Esophagus muscularis mucosa (tissue), 4 donors: ENCODE measurements around the gene IGF2R. TPM values are rescaled to one million over a fixed set of nuclear protein-coding genes. Genes with fewer than 3 reads are reported as not detected.
A peak's percentile ranks its signal among the peaks of the same experiment; 100 is the strongest.

ENCODE experiments used
- DNase-seq: peaks from one replicate; pipeline ENCODE4 v3.0.0-alpha.2; 2017; ENCODE audit errors: extremely low spot score
- H3K27ac ChIP-seq, 4 donors: fragments of 200-600 bp; sonication (generic); replicated peaks in 1 of 4; 1 replicate in 3 of 4; 2 replicates in 1 of 4; pipeline ENCODE4 v1.5.1; 2016 to 2019; ENCODE audit warnings: mild to moderate bottlenecking in 1 of 4
- H3K27me3 ChIP-seq, 4 donors: fragments of 200-600 bp; sonication (generic); one replicate each; pipeline versions ENCODE4 v1.5.1 to v1.6.0; 2016 to 2019
- H3K36me3 ChIP-seq, 4 donors: fragments of 200-600 bp; sonication (generic); one replicate each; pipeline ENCODE4 v1.5.1; 2016 to 2019
- H3K4me1 ChIP-seq, 4 donors: fragments of 200-600 bp; sonication (generic); one replicate each; pipeline ENCODE4 v1.5.1; 2016 to 2019
- H3K4me3 ChIP-seq, 4 donors: fragments of 200-600 bp; sonication (generic); 1 replicate in 2 of 4; 2 replicates in 2 of 4; pipeline ENCODE4 v1.5.1; 2016 to 2019; ENCODE audit warnings: mild to moderate bottlenecking in 4 of 4, moderate library complexity in 1 of 4
- H3K9me3 ChIP-seq, 4 donors: fragments of 200-600 bp; sonication (generic); 1 replicate in 3 of 4; 2 replicates in 1 of 4; pipeline ENCODE4 v1.5.1; 2016 to 2019
- EP300 ChIP-seq: sonication (generic); formaldehyde crosslinking; IDR thresholded peaks from one replicate; pipeline ENCODE4 v1.6.1; 2017; ENCODE audit warnings: antibody characterized with exemption
- POLR2A ChIP-seq: fragments of 450-650 bp; IDR thresholded peaks from one replicate; pipeline ENCODE4 v1.6.1; 2017; ENCODE audit warnings: antibody characterized with exemption, moderate library complexity, mild to moderate bottlenecking, low read depth
- POLR2AphosphoS5 ChIP-seq, 2 donors: sonication (generic); formaldehyde crosslinking; IDR thresholded peaks; one replicate each; pipeline ENCODE4 v1.6.1; 2017; ENCODE audit warnings: antibody characterized with exemption in 2 of 2
- WGBS: methylation state at CpG from one replicate; pipeline ENCODE4 v1.1.5; 2018; 5-methylcytosine and 5-hydroxymethylcytosine counted together
- intact Hi-C: fragments of 100-400 bp; cut with DNase I; formaldehyde crosslinking; loops from one replicate; pipeline ENCODE4 v1.15.1; 2023
- total RNA-seq, 4 donors: library from RNA; depleted of rRNA; stranded (reverse); fragments of >200 nt; gene quantifications; one replicate each; pipeline versions ENCODE4 v1.1.0 to v1.2.1, GENCODE V29; 2016
- TF ChIP-seq, protein P1 (sequence below), 3 experiments: fragments of 200-600 bp in 2 of 3; fragments of 450-650 bp in 1 of 3; sonication (generic) in 2 of 3; IDR thresholded peaks; one replicate each; pipeline ENCODE4 v1.5.1; 2017 to 2019; ENCODE audit warnings: antibody characterized with exemption in 3 of 3, mild to moderate bottlenecking in 2 of 3, moderate library complexity in 1 of 3

IGF2R gene
- total RNA-seq, 4 donors from 2014 or later: 43.6 to 75.3 (median 58.4) TPM

DNA sequence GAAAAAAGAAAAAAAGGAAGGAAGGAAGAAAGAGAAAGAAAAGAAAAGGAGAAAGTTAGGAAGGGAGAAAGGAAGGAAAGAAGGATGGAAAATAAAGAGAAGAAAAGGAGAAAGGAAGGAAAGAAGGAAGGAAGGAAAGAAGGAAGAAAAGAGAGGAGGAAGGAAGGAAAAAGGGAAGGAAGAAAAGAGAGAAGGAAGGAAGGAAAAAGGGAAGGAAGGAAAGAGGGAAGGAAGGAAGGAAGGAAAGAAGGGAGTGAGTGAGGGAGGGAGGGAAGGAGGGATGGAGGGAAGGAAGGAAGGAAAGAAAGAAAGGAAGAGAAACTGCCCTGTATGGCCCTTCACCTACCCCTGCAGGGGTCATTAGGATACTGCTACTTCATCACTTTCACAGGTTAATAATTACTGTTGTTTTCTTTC, 12.9 kb upstream of the IGF2R start:
- intact Hi-C loops: no loop called here
- no peaks in the 10 kb centered on the region for H3K9me3 ChIP-seq
- no peak for DNase-seq
- H3K27ac ChIP-seq: no peak overlapping the region
- peaks cover 9 to 21% (median 18%) of the 10 kb centered on the region in 4 donors for H3K4me1 ChIP-seq
- no peak overlapping the region for H3K4me3 ChIP-seq
- H3K36me3 ChIP-seq: no peaks in the 10 kb centered on the region
- H3K27me3 ChIP-seq: peaks cover 0 to 17% (median 0%) of the 10 kb centered on the region in 4 donors
- TF ChIP-seq POLR2AphosphoS5 (IDR thresholded peaks at IDR 0.05): no peak
- TF ChIP-seq POLR2A: no peak
- TF ChIP-seq, protein P1, sequence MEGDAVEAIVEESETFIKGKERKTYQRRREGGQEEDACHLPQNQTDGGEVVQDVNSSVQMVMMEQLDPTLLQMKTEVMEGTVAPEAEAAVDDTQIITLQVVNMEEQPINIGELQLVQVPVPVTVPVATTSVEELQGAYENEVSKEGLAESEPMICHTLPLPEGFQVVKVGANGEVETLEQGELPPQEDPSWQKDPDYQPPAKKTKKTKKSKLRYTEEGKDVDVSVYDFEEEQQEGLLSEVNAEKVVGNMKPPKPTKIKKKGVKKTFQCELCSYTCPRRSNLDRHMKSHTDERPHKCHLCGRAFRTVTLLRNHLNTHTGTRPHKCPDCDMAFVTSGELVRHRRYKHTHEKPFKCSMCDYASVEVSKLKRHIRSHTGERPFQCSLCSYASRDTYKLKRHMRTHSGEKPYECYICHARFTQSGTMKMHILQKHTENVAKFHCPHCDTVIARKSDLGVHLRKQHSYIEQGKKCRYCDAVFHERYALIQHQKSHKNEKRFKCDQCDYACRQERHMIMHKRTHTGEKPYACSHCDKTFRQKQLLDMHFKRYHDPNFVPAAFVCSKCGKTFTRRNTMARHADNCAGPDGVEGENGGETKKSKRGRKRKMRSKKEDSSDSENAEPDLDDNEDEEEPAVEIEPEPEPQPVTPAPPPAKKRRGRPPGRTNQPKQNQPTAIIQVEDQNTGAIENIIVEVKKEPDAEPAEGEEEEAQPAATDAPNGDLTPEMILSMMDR (IDR thresholded peaks at IDR 0.05): no peak

DNA sequence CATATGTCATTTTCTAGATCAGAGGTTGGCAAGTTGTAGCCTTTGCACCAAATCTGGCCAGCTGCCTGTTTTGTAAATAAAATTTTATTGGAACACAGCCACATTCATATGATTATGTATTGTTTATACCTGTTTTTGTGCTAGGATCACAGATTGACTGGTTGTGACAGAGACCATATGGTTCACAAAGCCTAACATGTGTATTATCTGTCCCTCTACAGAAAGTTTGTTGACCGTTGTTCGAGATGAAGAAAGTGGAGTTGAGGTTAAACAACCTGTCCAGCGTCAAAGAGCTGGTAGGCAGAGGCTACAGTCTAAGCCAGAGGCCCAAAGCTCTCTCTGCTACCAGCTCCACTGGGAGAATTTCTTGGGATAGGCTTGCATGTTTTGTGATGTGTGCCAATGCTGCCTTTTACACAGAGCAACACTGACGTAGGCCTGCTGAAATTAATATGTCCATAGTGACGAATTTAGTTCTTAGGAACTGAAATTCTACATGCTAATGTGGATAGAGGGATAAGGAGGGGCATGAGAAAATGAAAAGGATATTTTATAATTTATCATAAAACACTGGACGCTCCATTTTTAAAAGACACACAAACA, 11.7 kb upstream of the IGF2R start:
- no peak overlapping the region for H3K4me3 ChIP-seq
- H3K4me1 ChIP-seq: peaks cover 9 to 21% (median 16%) of the 10 kb centered on the region in 4 donors
- WGBS: 85% methylated on average over 6 of the region's 6 CpGs
- H3K27ac ChIP-seq: no peak overlapping the region
- H3K36me3 ChIP-seq: no peaks in the 10 kb centered on the region
- peaks cover 0 to 12% (median 0%) of the 10 kb centered on the region in 4 donors for H3K27me3 ChIP-seq
- intact Hi-C loops: no loop called here
- no peak for DNase-seq
- no peaks in the 10 kb centered on the region for H3K9me3 ChIP-seq
- TF ChIP-seq, protein P1 (IDR thresholded peaks at IDR 0.05): no peak
- TF ChIP-seq POLR2A (no peak), POLR2AphosphoS5 (IDR thresholded peaks at IDR 0.05) (no peak), EP300 (no peak)

DNA sequence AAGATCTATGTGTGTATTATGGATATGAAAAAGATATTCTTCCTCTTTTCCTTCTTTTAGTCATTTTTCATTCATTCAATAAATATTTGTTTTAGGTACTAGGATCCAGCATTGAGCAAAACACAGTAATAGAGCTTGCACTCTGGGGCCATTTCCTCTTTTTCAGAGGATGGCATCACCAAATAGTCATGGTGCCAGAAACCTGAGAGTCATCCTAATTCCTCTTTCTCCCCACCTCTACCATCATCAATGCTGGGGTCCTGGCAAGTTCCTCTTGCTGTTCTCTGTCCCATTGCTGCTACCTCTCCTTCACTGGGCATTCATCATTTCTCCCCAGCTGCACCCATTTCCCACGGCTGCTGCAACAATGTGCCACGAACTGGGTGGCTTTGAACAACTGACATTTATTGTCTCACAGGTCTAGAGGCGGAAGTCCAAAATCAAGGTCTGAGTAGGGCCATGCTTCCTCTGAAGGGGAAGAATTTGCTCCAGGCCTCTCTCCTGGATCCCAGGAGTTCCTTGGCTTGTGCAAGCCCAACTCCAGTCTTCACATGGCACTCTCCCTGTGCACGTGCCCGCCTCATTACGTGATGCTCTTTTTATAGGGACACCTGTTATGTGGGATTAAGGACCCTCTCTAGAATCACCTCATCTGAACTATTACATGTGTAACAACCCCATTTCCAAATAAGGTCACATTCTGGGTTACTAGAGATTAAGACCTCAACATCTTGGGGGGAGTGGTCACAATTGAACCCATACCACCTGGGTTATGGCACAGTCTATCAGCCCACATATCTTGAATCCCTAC, 9.5 kb upstream of the IGF2R start:
- peak overlapping the region; percentile 17 to 60 (median 44) for H3K27ac ChIP-seq

DNA sequence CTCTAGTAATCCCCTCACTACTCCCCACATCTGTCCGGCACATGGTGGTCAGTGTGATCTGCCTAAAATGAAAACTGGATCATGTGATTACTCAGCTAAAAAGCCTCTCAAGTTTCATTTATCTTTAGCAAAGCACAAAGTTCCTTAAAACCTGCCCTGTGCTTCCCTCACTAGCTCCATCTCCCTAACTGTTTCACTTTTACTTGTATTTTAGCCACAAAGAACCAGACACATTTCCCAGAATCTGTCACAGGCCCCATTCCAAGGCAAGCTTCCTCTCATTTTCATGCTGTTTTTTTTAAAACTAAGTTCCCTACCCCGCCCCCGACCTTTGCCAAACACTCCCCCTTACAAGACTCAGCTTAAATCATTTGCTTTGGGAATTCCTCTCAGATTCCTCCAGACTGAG, 8.9 kb upstream of the IGF2R start:
- peak overlapping the region; percentile 17 to 60 (median 44) for H3K27ac ChIP-seq
- H3K9me3 ChIP-seq: no peaks in the 10 kb centered on the region
- peaks cover 0 to 9% (median 8%) of the 10 kb centered on the region in 4 donors for H3K4me1 ChIP-seq
- H3K36me3 ChIP-seq: no peaks in the 10 kb centered on the region
- whole genome bisulfite sequencing: 55% methylated on average over 3 of the region's 3 CpGs
- no peak for TF ChIP-seq EP300
- no peak for TF ChIP-seq POLR2A
- no peak for TF ChIP-seq POLR2AphosphoS5 (IDR thresholded peaks at IDR 0.05)
- TF ChIP-seq, protein P1 (IDR thresholded peaks at IDR 0.05): no peak
- intact Hi-C loops: no loop called here
- no peak overlapping the region for H3K4me3 ChIP-seq
- H3K27me3 ChIP-seq: peaks cover 0 to 4% (median 0%) of the 10 kb centered on the region in 4 donors
- no peak for DNase-seq

More for the DNA sequence above, 9.5 kb upstream of the IGF2R start:
- no peaks in the 10 kb centered on the region for H3K9me3 ChIP-seq
- H3K36me3 ChIP-seq: no peaks in the 10 kb centered on the region
- intact Hi-C loops: no loop called here
- TF ChIP-seq POLR2A: no peak
- no peak for TF ChIP-seq POLR2AphosphoS5 (IDR thresholded peaks at IDR 0.05)
- TF ChIP-seq, protein P1 (IDR thresholded peaks at IDR 0.05): no peak
- TF ChIP-seq EP300: no peak
- peaks cover 0 to 4% (median 0%) of the 10 kb centered on the region in 4 donors for H3K27me3 ChIP-seq
- DNase-seq: no peak
- no peak overlapping the region for H3K4me3 ChIP-seq
- peaks cover 0 to 9% (median 8%) of the 10 kb centered on the region in 4 donors for H3K4me1 ChIP-seq
- 81% methylated on average over 6 of the region's 6 CpGs for WGBS
